Neural progenitor cell (in vitro differentiated cells): ENCODE data around the gene CTDSP1. TPM values are rescaled to one million over a fixed set of nuclear protein-coding genes. Genes with fewer than 3 reads are reported as not detected.

ENCODE experiments used
- DNase-seq: peaks from one replicate; pipeline ENCODE4 v3.0.0-alpha.2; 2016; ENCODE audit warnings: low spot score
- H2AFZ ChIP-seq: fragments of 200-600 bp; sonication (generic); replicated peaks from 2 replicates; pipeline ENCODE4 v1.6.1; 2016; ENCODE audit warnings: antibody characterized with exemption
- H3F3A ChIP-seq: fragments of 200-600 bp; sonication (generic); 2 replicates; pipeline ENCODE4 v1.6.1; 2016; ENCODE audit warnings: antibody characterized with exemption, low read depth
- H3K27ac ChIP-seq: fragments of 200-600 bp; sonication (generic); 2 replicates; pipeline ENCODE4 v1.5.1; 2016; ENCODE audit warnings: mild to moderate bottlenecking
- H3K27me3 ChIP-seq: fragments of 200-600 bp; sonication (generic); 2 replicates; pipeline ENCODE4 v1.6.1; 2016; ENCODE audit warnings: mild to moderate bottlenecking, moderate library complexity
- H3K36me3 ChIP-seq: fragments of 200-600 bp; sonication (generic); 2 replicates; pipeline ENCODE4 v1.5.1; 2016
- H3K4me1 ChIP-seq: fragments of 200-600 bp; sonication (generic); 2 replicates; pipeline ENCODE4 v1.6.1; 2016; ENCODE audit warnings: mixed run types
- H3K4me2 ChIP-seq: fragments of 200-600 bp; sonication (generic); 2 replicates; pipeline ENCODE4 v1.6.1; 2016
- H3K4me3 ChIP-seq: fragments of 200-600 bp; sonication (generic); 2 replicates; pipeline ENCODE4 v1.5.1; 2016
- H3K79me2 ChIP-seq: fragments of 200-600 bp; sonication (generic); 2 replicates; pipeline ENCODE4 v1.6.1; 2016; ENCODE audit warnings: low read depth
- H3K9ac ChIP-seq: fragments of 200-600 bp; sonication (generic); 2 replicates; pipeline ENCODE4 v1.6.1; 2016
- H3K9me3 ChIP-seq: fragments of 200-600 bp; sonication (generic); 2 replicates; pipeline ENCODE4 v1.5.1; 2016; ENCODE audit warnings: low read depth
- H4K20me1 ChIP-seq: fragments of 200-600 bp; sonication (generic); 2 replicates; pipeline ENCODE4 v1.6.1; 2016; ENCODE audit warnings: low read depth
- H3K27ac Mint-ChIP-seq: 3 replicates; pipeline ENCODE4 v1.8.0; 2021; ENCODE audit warnings: mixed read lengths
- H3K27me3 Mint-ChIP-seq: 2 replicates; pipeline ENCODE4 v1.8.0; 2022; ENCODE audit warnings: low read depth, mild to moderate bottlenecking, inconsistent platforms, moderate library complexity, mixed read lengths; ENCODE audit not compliant: insufficient read depth
- H3K36me3 Mint-ChIP-seq: 3 replicates; pipeline ENCODE4 v1.8.0; 2021; ENCODE audit warnings: mixed read lengths
- H3K4me1 Mint-ChIP-seq: 3 replicates; pipeline ENCODE4 v1.8.0; 2021; ENCODE audit warnings: mixed read lengths
- H3K4me3 Mint-ChIP-seq: 3 replicates; pipeline ENCODE4 v1.8.0; 2021; ENCODE audit warnings: mild to moderate bottlenecking, moderate library complexity, mixed read lengths
- H3K9me3 Mint-ChIP-seq: 3 replicates; pipeline ENCODE4 v1.8.0; 2020; ENCODE audit warnings: mixed read lengths
- CTCF ChIP-seq: fragments of 200-600 bp; sonication (generic); IDR thresholded peaks from 2 replicates; pipeline ENCODE4 v1.5.1; 2017; ENCODE audit warnings: antibody characterized with exemption, mild to moderate bottlenecking
- EZH2 ChIP-seq: fragments of 200-600 bp; sonication (generic); IDR thresholded peaks from 2 replicates; pipeline ENCODE4 v1.6.1; 2017; ENCODE audit warnings: antibody characterized with exemption, mild to moderate bottlenecking, moderate library complexity
- EZH2phosphoT487 ChIP-seq: fragments of 200-600 bp; sonication (generic); IDR thresholded peaks from 2 replicates; pipeline ENCODE4 v1.6.1; 2017; ENCODE audit warnings: antibody characterized with exemption
- total RNA-seq: library from RNA; depleted of rRNA; stranded (reverse); fragments of >200 nt; gene quantifications from 2 replicates; pipeline ENCODE4 v1.2.3, GENCODE V29; 2015; ENCODE audit warnings: low replicate concordance

CTDSP1 gene
- total RNA-seq, 1 donor from 2014 or later = 31.3 TPM

GRCh38 chr2:218406209-218406948 lies 6.7 kb downstream of the CTDSP1 start:
- Histone ChIP-seq H3K9me3 (no peaks in the 10 kb centered on the region), H3K36me3 (no peaks in the 10 kb centered on the region), H4K20me1 (peaks cover 4% of the 10 kb centered on the region), H3K4me1 (peaks cover 13% of the 10 kb centered on the region), H3F3A (peaks cover 21% of the 10 kb centered on the region), H3K4me2 (peak overlapping the region; percentile 92), H3K9ac (peak overlapping the region; percentile 34), H3K79me2 (peaks cover 4% of the 10 kb centered on the region), H2AFZ (peak overlapping the region; percentile 60), H3K27me3 (no peaks in the 10 kb centered on the region), H3K4me3 (peak overlapping the region; percentile 56), H3K27ac (peak overlapping the region; percentile 43)
- peaks cover 2% of the 10 kb centered on the region for H3K27me3 Mint-ChIP-seq
- H3K4me3 Mint-ChIP-seq = peak overlapping the region; percentile 86
- H3K27ac Mint-ChIP-seq = peak overlapping the region; percentile 93
- peak; percentile 98 for DNase-seq
- H3K4me1 Mint-ChIP-seq = peaks cover 19% of the 10 kb centered on the region
- no peaks in the 10 kb centered on the region for H3K9me3 Mint-ChIP-seq
- peaks cover 10% of the 10 kb centered on the region for H3K36me3 Mint-ChIP-seq
- peak; percentile 77 for TF ChIP-seq CTCF
- no peak for TF ChIP-seq EZH2phosphoT487

- H2AFZ ChIP-seq = peak overlapping the region; percentile 60
- H3K9ac ChIP-seq = peak overlapping the region; percentile 34
- no peaks in the 10 kb centered on the region for H3K79me2 ChIP-seq
- peak overlapping the region; percentile 86 for H3K4me3 Mint-ChIP-seq
- peak overlapping the region; percentile 56 for H3K4me3 ChIP-seq
- peak overlapping the region; percentile 92 for H3K4me2 ChIP-seq
- no peaks in the 10 kb centered on the region for H3K27me3 ChIP-seq
- no peaks in the 10 kb centered on the region for H3K36me3 ChIP-seq
- H3K9me3 ChIP-seq = no peaks in the 10 kb centered on the region
- peaks cover 12% of the 10 kb centered on the region for H3K4me1 ChIP-seq
- peaks cover 10% of the 10 kb centered on the region for H3K36me3 Mint-ChIP-seq
- peak overlapping the region; percentile 93 for H3K27ac Mint-ChIP-seq
- peaks cover 2% of the 10 kb centered on the region for H3K27me3 Mint-ChIP-seq
- H4K20me1 ChIP-seq = no peaks in the 10 kb centered on the region
- H3K9me3 Mint-ChIP-seq = no peaks in the 10 kb centered on the region
- peak overlapping the region; percentile 43 for H3K27ac ChIP-seq
- H3K4me1 Mint-ChIP-seq = peaks cover 19% of the 10 kb centered on the region
- TF ChIP-seq CTCF (no peak), EZH2phosphoT487 (no peak), EZH2 (no peak)
- H3F3A ChIP-seq = peaks cover 18% of the 10 kb centered on the region
- peak; percentile 8 for DNase-seq
Observed at GRCh38 chr2:218406949-218407618, 7.4 kb downstream of the CTDSP1 start.

- TF ChIP-seq EZH2 (no peak), EZH2phosphoT487 (no peak), CTCF (no peak)
- no peak overlapping the region for H3K27ac Mint-ChIP-seq
- Histone ChIP-seq H3F3A (peaks cover 18% of the 10 kb centered on the region), H2AFZ (no peak overlapping the region), H3K36me3 (no peaks in the 10 kb centered on the region), H3K4me1 (peaks cover 12% of the 10 kb centered on the region), H3K27ac (no peak overlapping the region), H3K4me2 (no peak overlapping the region), H3K9ac (no peak overlapping the region), H3K4me3 (no peak overlapping the region), H3K27me3 (no peaks in the 10 kb centered on the region), H3K79me2 (no peaks in the 10 kb centered on the region), H4K20me1 (no peaks in the 10 kb centered on the region), H3K9me3 (no peaks in the 10 kb centered on the region)
- no peaks in the 10 kb centered on the region for H3K9me3 Mint-ChIP-seq
- H3K4me1 Mint-ChIP-seq = peaks cover 19% of the 10 kb centered on the region
- H3K4me3 Mint-ChIP-seq = no peak overlapping the region
- peaks cover 2% of the 10 kb centered on the region for H3K27me3 Mint-ChIP-seq
- peak; percentile 1 for DNase-seq
- H3K36me3 Mint-ChIP-seq = peaks cover 10% of the 10 kb centered on the region
Observed at GRCh38 chr2:218407717-218408116, 8.0 kb downstream of the CTDSP1 start.
